ENCODE measurements around the gene FBXO3.

FBXO3 gene

DNA sequence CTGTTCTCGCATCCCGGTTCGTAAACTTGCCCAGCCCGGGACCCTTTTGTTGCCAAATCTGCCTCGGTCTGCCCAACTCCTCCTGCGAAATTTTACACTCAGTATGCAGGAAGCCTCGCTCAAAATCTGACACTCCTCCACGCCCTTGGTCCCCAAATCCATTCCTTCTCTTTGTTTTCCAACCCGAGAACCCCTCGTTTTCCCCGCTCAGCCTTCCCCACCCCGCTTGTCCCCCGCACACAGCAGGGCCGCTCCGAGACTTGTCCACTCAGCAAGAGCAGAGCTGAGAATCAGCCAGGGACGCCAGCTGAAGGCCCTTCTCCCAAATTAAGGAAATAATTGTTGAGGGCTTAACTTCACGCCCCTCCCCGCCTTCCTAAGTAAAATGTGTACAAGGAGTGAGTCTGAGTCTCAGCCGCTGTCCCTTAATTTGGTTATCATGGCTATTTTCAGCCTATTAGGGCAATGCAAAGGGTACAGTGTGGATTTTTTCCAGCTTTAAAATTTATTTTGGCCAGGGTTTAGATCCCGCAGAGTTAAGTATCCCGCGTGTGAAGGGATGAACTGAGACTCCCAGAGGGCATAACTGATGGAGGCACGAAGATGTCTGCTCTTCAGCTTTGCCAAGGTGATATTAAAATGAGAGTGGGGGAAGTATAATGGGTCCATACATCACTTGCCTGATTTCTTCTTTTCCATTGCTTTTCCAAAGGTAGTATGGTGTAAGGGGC lies 581 bp upstream of the FBXO3 start:
- no peaks in the 10 kb centered on the region for H4K20me1 ChIP-seq (ENCODE audit: low read depth, low read length)
- H3F3A ChIP-seq (ENCODE audit: insufficient read depth), result no peaks in the 10 kb centered on the region
- peak overlapping the region; percentile 69 for H3K4me2 ChIP-seq (ENCODE audit: low read depth, low read length, poor library complexity, severe bottlenecking)
- H3K27me3 ChIP-seq (ENCODE audit: low read length), result no peaks in the 10 kb centered on the region
- H2AFZ ChIP-seq (ENCODE audit: low read depth, low read length, severe bottlenecking), result peak overlapping the region; percentile 79
- H3K9me2 ChIP-seq (replicated peaks; ENCODE audit: insufficient read depth, low read length), result no peaks in the 10 kb centered on the region
- no peaks in the 10 kb centered on the region for H3K36me3 ChIP-seq (ENCODE audit: low read length)
- no peaks in the 10 kb centered on the region for H3K9me3 ChIP-seq (ENCODE audit: insufficient read depth, low read length)
- no peak for TF ChIP-seq EZH2phosphoT487 (conservative IDR thresholded peaks at IDR 0.05; ENCODE audit: low read length)
- TF ChIP-seq, protein P1, sequence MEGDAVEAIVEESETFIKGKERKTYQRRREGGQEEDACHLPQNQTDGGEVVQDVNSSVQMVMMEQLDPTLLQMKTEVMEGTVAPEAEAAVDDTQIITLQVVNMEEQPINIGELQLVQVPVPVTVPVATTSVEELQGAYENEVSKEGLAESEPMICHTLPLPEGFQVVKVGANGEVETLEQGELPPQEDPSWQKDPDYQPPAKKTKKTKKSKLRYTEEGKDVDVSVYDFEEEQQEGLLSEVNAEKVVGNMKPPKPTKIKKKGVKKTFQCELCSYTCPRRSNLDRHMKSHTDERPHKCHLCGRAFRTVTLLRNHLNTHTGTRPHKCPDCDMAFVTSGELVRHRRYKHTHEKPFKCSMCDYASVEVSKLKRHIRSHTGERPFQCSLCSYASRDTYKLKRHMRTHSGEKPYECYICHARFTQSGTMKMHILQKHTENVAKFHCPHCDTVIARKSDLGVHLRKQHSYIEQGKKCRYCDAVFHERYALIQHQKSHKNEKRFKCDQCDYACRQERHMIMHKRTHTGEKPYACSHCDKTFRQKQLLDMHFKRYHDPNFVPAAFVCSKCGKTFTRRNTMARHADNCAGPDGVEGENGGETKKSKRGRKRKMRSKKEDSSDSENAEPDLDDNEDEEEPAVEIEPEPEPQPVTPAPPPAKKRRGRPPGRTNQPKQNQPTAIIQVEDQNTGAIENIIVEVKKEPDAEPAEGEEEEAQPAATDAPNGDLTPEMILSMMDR (IDR thresholded peaks at IDR 0.05; ENCODE audit: insufficient read depth, low read length, poor library complexity, severe bottlenecking), result no peak
- no peaks in the 10 kb centered on the region for H3K79me2 ChIP-seq (ENCODE audit: insufficient read depth, low read length)
- H3K9ac ChIP-seq (ENCODE audit: low read length), result peak overlapping the region; percentile 62
- peak overlapping the region; percentile 73 for H3K4me3 ChIP-seq (ENCODE audit: insufficient read depth, low read length, poor library complexity, severe bottlenecking)
- H3K27ac ChIP-seq (ENCODE audit: low read depth, low read length), result no peak overlapping the region

DNA sequence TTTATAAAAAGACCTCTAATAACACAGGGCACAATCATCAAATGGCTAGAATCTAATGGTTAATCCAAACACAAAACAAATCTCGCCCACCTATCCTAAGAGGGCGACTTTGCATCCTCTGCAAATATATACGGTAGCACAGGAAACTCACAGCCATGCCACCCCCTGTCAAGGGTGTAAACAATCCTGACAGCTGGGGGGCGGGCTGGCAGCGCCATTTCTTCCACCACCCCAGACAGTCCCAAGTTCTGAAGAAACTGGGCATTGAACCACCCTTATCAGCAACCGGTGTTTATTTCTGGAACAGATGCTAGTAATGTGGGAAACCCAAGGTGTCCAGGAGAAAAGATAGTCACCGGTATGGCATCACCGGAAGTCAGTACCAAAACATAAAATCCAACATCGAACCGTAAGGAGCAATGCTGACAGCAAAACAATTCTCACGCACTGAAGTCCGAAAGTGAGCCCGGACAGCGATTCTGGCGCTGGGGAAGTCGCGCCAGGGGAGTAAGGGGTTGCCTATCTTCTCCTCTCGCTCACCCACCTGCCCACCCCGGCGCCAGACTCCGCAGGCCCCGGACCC lies 825 bp downstream of the FBXO3 start:
- no peaks in the 10 kb centered on the region for H4K20me1 ChIP-seq (ENCODE audit: low read depth, low read length)
- no peak overlapping the region for H3K27ac ChIP-seq (ENCODE audit: low read depth, low read length)
- H3F3A ChIP-seq (ENCODE audit: insufficient read depth), result no peaks in the 10 kb centered on the region

DNA sequence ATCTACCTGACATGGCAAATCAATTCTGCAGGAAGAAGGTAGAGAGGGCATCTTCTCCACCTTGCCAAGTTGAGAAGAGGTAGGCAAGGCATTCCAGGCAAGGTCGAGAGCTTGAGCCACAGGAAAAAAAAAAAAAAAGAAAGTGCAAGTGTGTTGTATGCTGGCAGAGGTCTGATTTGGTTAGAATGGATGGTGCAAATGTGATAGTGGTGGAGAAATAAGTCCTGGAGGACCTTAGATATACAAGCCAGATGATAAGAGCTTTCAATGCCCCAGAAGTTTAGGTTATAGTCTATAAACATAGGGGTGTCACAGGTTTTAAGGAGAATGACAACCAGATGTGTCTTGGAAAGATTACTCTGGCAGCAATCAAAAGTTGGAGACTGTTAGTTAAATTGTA lies 1.4 kb downstream of the FBXO3 start:
- peak overlapping the region; percentile 84 for H3K4me2 ChIP-seq (ENCODE audit: low read depth, low read length, poor library complexity, severe bottlenecking)
- no peak overlapping the region for H2AFZ ChIP-seq (ENCODE audit: low read depth, low read length, severe bottlenecking)
- no peaks in the 10 kb centered on the region for H4K20me1 ChIP-seq (ENCODE audit: low read depth, low read length)
- H3K4me3 ChIP-seq (ENCODE audit: insufficient read depth, low read length, poor library complexity, severe bottlenecking), result no peak overlapping the region
- H3K9me2 ChIP-seq (replicated peaks; ENCODE audit: insufficient read depth, low read length), result no peaks in the 10 kb centered on the region
- no peak overlapping the region for H3K27ac ChIP-seq (ENCODE audit: low read depth, low read length)
- H3F3A ChIP-seq (ENCODE audit: insufficient read depth), result no peaks in the 10 kb centered on the region
- no peaks in the 10 kb centered on the region for H3K9me3 ChIP-seq (ENCODE audit: insufficient read depth, low read length)
- H3K36me3 ChIP-seq (ENCODE audit: low read length), result no peaks in the 10 kb centered on the region
- no peaks in the 10 kb centered on the region for H3K27me3 ChIP-seq (ENCODE audit: low read length)
- TF ChIP-seq, protein P1 (IDR thresholded peaks at IDR 0.05; ENCODE audit: insufficient read depth, low read length, poor library complexity, severe bottlenecking), result no peak
- no peak for TF ChIP-seq EZH2phosphoT487 (conservative IDR thresholded peaks at IDR 0.05; ENCODE audit: low read length)
- H3K79me2 ChIP-seq (ENCODE audit: insufficient read depth, low read length), result no peaks in the 10 kb centered on the region
- H3K9ac ChIP-seq (ENCODE audit: low read length), result no peak overlapping the region

More for the DNA sequence above, 825 bp downstream of the FBXO3 start:
- Histone ChIP-seq H3K9me3 (ENCODE audit: insufficient read depth, low read length) (no peaks in the 10 kb centered on the region), H3K79me2 (ENCODE audit: insufficient read depth, low read length) (no peaks in the 10 kb centered on the region), H3K4me2 (ENCODE audit: low read depth, low read length, poor library complexity, severe bottlenecking) (peak overlapping the region; percentile 84), H3K9me2 (replicated peaks; ENCODE audit: insufficient read depth, low read length) (no peaks in the 10 kb centered on the region), H3K4me3 (ENCODE audit: insufficient read depth, low read length, poor library complexity, severe bottlenecking) (peak overlapping the region; percentile 73), H3K27me3 (ENCODE audit: low read length) (no peaks in the 10 kb centered on the region), H3K36me3 (ENCODE audit: low read length) (no peaks in the 10 kb centered on the region), H2AFZ (ENCODE audit: low read depth, low read length, severe bottlenecking) (peak overlapping the region; percentile 77), H3K9ac (ENCODE audit: low read length) (peak overlapping the region; percentile 62)
- TF ChIP-seq, protein P1 (IDR thresholded peaks at IDR 0.05; ENCODE audit: insufficient read depth, low read length, poor library complexity, severe bottlenecking), result no peak
- TF ChIP-seq EZH2phosphoT487 (conservative IDR thresholded peaks at IDR 0.05; ENCODE audit: low read length), result no peak
